ENCODE measurements around the gene SIX3. TPM values are rescaled to one million over a fixed set of nuclear protein-coding genes. Genes with fewer than 3 reads are reported as not detected.
A peak's percentile ranks its signal among the peaks of the same experiment; 100 is the strongest.

SIX3 gene
- total and polyA plus RNA-seq, 2 donors (not counting 1 experiment from before 2014, with no cell fraction given): not detected

DNA sequence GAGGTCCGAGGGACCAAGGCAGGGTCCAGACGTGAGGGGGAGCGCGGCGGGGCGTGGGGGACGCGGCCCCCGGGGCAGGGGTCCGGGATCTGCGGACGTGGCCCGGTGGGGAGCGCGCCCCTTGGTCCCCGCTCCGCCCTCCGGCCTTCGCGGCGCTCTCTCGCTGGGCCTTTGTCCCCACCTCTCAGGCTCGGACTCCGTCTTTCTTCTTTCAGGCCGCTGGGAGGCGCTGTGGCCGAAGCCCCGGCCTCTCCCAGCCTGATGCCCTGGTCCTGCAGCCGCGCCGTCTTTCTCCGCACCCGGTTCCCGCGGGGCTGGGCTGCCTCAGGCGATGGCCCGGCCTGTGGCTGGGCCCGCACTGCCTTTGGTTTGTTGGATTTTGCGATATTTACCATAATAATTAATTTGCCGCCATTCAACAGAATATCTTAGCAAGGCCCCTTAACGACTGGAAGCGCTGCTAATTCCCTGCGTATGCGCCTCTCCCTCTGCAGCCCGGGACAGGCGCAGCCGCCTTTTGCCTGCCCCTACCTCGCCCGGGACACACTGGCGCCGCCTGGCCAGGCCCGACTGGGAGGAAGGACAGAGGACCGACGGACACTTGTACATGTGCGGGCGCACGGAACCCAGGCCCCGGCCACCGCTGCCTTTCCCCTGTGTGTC lies 10.8 kb downstream of the SIX3 start:
- Histone ChIP-seq H3K36me3 (replicated peaks in 1 of 2; ENCODE audit: control extremely low read depth in 1 of 2, control insufficient read depth in 1 of 2, extremely low read depth in 1 of 2, insufficient read depth in 2 of 2, low read length in 1 of 2) (no peaks in the 10 kb centered on the region), H3K9ac (ENCODE audit: low read length) (peak overlapping the region; percentile 44), H2AFZ (ENCODE audit: insufficient read depth, low read depth, low read length, poor library complexity, severe bottlenecking) (peak overlapping the region; percentile 75), H3K9me3 (ENCODE audit: control extremely low read depth in 1 of 3, control insufficient read depth in 2 of 3, insufficient read depth in 1 of 3, low read length in 2 of 3) (peaks cover 0 to 12% (median 0%) of the 10 kb centered on the region in 3 donors), H3K27me3 (replicated peaks in 1 of 4; ENCODE audit: control extremely low read depth in 1 of 4, control insufficient read depth in 3 of 4, insufficient read depth in 4 of 4, low read length in 3 of 4) (peaks cover 0 to 91% (median 48%) of the 10 kb centered on the region in 4 experiments), H3K27ac (ENCODE audit: low read length in 2 of 2) (no peak overlapping the region), H3K4me2 (replicated peaks; ENCODE audit: low read depth, low read length, poor library complexity, severe bottlenecking) (peak overlapping the region; percentile 76), H4K20me1 (ENCODE audit: control insufficient read depth, insufficient read depth, low read length, poor library complexity, severe bottlenecking) (no peaks in the 10 kb centered on the region), H3K4me1 (ENCODE audit: control insufficient read depth in 2 of 2, insufficient read depth in 2 of 2, low read length in 2 of 2) (peaks cover 47 to 55% of the 10 kb centered on the region in 2 donors), H3K4me3 (ENCODE audit: control extremely low read depth in 1 of 5, extremely low read depth in 1 of 5, insufficient read depth in 1 of 5, low read depth in 2 of 5, low read length in 4 of 5) (peak overlapping the region in 4 of 5 experiments; percentile 15 to 55 (median 41)), H3K79me2 (ENCODE audit: control insufficient read depth, insufficient read depth, low read length) (no peaks in the 10 kb centered on the region)
- CTCF ChIA-PET: interaction anchor here (1.2 to 10.5 kb wide), 4 partner anchors 34 to 561 kb away, joined by 3 to 216 read pairs (median 6); no protein-coding TSS in a partner anchor
- POLR2A ChIA-PET: no interaction called here
- ATAC-seq (ENCODE audit: low read depth) (peak; percentile 57), DNase-seq (peak; percentile 72)
- intact Hi-C loops (cut with micrococcal nuclease): no loop called here
- Mint-ChIP-seq H3K4me3 (peak overlapping the region; percentile 77), H3K4me1 (peaks cover 45% of the 10 kb centered on the region), H3K27ac (no peak overlapping the region), H3K27me3 (peaks cover 80% of the 10 kb centered on the region), H3K9me3 (ENCODE audit: insufficient read depth) (no peaks in the 10 kb centered on the region)
- TF ChIP-seq, protein P1, sequence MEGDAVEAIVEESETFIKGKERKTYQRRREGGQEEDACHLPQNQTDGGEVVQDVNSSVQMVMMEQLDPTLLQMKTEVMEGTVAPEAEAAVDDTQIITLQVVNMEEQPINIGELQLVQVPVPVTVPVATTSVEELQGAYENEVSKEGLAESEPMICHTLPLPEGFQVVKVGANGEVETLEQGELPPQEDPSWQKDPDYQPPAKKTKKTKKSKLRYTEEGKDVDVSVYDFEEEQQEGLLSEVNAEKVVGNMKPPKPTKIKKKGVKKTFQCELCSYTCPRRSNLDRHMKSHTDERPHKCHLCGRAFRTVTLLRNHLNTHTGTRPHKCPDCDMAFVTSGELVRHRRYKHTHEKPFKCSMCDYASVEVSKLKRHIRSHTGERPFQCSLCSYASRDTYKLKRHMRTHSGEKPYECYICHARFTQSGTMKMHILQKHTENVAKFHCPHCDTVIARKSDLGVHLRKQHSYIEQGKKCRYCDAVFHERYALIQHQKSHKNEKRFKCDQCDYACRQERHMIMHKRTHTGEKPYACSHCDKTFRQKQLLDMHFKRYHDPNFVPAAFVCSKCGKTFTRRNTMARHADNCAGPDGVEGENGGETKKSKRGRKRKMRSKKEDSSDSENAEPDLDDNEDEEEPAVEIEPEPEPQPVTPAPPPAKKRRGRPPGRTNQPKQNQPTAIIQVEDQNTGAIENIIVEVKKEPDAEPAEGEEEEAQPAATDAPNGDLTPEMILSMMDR (IDR thresholded peaks at IDR 0.05): peak; percentile 87
- no peak for TF ChIP-seq EZH2 (IDR thresholded peaks at IDR 0.05; ENCODE audit: borderline replicate concordance, insufficient read depth, low read depth, low read length, poor library complexity, severe bottlenecking)
- WGBS (ENCODE audit: insufficient coverage): 3% methylated on average over 54 of the region's 59 CpGs

All from B cell (primary cell).